Measurements from ENCODE around the gene LGALSL.

DNA sequence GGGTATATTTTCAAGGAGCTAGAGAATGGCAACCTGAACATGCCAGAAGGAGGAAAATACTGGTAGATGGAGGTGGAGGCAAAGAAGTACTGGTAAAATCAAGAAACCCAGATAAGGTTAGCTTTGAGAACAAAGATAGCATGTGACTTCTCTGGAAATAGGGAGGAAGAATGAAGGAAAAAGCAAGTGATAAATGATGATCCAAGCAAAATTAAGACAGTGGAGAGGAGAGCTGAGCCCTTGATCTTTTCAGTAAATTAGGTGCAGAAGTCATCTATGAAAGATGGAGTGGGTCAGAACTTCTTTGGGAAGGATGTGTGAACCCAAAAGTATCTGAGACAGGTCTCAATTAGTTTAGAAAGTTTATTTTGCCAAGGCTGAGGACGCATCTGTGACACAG is 44.5 kb downstream of the LGALSL start:
- no peak for TF ChIP-seq BACH2 (CRISPR knock-in tag; IDR thresholded peaks at IDR 0.05; ENCODE audit: borderline replicate concordance)
- TF ChIP-seq, protein P1, sequence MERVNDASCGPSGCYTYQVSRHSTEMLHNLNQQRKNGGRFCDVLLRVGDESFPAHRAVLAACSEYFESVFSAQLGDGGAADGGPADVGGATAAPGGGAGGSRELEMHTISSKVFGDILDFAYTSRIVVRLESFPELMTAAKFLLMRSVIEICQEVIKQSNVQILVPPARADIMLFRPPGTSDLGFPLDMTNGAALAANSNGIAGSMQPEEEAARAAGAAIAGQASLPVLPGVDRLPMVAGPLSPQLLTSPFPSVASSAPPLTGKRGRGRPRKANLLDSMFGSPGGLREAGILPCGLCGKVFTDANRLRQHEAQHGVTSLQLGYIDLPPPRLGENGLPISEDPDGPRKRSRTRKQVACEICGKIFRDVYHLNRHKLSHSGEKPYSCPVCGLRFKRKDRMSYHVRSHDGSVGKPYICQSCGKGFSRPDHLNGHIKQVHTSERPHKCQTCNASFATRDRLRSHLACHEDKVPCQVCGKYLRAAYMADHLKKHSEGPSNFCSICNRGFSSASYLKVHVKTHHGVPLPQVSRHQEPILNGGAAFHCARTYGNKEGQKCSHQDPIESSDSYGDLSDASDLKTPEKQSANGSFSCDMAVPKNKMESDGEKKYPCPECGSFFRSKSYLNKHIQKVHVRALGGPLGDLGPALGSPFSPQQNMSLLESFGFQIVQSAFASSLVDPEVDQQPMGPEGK (CRISPR knock-in tag; IDR thresholded peaks at IDR 0.05; ENCODE audit: borderline replicate concordance), result no peak
- TF ChIP-seq, protein P2, sequence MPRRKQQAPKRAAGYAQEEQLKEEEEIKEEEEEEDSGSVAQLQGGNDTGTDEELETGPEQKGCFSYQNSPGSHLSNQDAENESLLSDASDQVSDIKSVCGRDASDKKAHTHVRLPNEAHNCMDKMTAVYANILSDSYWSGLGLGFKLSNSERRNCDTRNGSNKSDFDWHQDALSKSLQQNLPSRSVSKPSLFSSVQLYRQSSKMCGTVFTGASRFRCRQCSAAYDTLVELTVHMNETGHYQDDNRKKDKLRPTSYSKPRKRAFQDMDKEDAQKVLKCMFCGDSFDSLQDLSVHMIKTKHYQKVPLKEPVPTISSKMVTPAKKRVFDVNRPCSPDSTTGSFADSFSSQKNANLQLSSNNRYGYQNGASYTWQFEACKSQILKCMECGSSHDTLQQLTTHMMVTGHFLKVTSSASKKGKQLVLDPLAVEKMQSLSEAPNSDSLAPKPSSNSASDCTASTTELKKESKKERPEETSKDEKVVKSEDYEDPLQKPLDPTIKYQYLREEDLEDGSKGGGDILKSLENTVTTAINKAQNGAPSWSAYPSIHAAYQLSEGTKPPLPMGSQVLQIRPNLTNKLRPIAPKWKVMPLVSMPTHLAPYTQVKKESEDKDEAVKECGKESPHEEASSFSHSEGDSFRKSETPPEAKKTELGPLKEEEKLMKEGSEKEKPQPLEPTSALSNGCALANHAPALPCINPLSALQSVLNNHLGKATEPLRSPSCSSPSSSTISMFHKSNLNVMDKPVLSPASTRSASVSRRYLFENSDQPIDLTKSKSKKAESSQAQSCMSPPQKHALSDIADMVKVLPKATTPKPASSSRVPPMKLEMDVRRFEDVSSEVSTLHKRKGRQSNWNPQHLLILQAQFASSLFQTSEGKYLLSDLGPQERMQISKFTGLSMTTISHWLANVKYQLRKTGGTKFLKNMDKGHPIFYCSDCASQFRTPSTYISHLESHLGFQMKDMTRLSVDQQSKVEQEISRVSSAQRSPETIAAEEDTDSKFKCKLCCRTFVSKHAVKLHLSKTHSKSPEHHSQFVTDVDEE (CRISPR knock-in tag; IDR thresholded peaks at IDR 0.05), result no peak
- no peak for TF ChIP-seq RARB (CRISPR knock-in tag; IDR thresholded peaks at IDR 0.05)
- TF ChIP-seq ZFP3 (CRISPR knock-in tag; IDR thresholded peaks at IDR 0.05), result no peak
- TF ChIP-seq OSR1 (CRISPR knock-in tag; IDR thresholded peaks at IDR 0.05), result no peak
- no peak for TF ChIP-seq ZNF8 (CRISPR knock-in tag; IDR thresholded peaks at IDR 0.05)
- no peak for TF ChIP-seq ARNTL (CRISPR knock-in tag; IDR thresholded peaks at IDR 0.05; ENCODE audit: borderline replicate concordance, low read depth)
- TF ChIP-seq, protein P3, sequence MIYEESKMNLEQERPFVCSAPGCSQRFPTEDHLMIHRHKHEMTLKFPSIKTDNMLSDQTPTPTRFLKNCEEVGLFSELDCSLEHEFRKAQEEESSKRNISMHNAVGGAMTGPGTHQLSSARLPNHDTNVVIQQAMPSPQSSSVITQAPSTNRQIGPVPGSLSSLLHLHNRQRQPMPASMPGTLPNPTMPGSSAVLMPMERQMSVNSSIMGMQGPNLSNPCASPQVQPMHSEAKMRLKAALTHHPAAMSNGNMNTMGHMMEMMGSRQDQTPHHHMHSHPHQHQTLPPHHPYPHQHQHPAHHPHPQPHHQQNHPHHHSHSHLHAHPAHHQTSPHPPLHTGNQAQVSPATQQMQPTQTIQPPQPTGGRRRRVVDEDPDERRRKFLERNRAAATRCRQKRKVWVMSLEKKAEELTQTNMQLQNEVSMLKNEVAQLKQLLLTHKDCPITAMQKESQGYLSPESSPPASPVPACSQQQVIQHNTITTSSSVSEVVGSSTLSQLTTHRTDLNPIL (CRISPR knock-in tag; IDR thresholded peaks at IDR 0.05; ENCODE audit: low read depth), result no peak
- no peak for TF ChIP-seq CSDC2 (CRISPR knock-in tag; IDR thresholded peaks at IDR 0.05)
- no peak for TF ChIP-seq ZNF565 (CRISPR knock-in tag; conservative IDR thresholded peaks at IDR 0.05; ENCODE audit: low read depth)
- no peak for TF ChIP-seq ZFP30 (CRISPR knock-in tag; IDR thresholded peaks at IDR 0.05)
- no peak for TF ChIP-seq PPARA (CRISPR knock-in tag; IDR thresholded peaks at IDR 0.05; ENCODE audit: borderline replicate concordance)
- no peak for TF ChIP-seq ISL1 (CRISPR knock-in tag; IDR thresholded peaks at IDR 0.05)
